HG03045 (cell line): ENCODE measurements around the gene PHKA1.
"Not testable (repeated sequence)": the region's sequence is repeated elsewhere in the genome, so short reads cannot be mapped to it uniquely, and the experiment has no call there.

Experiments used
- ATAC-seq: cut with Tn5 transposase; IDR thresholded peaks from one replicate; pipeline ENCODE4 v1.9.1; 2021; ENCODE audit warnings: mild to moderate bottlenecking, moderate library complexity; ENCODE audit not compliant: unreplicated experiment

Gene PHKA1

DNA sequence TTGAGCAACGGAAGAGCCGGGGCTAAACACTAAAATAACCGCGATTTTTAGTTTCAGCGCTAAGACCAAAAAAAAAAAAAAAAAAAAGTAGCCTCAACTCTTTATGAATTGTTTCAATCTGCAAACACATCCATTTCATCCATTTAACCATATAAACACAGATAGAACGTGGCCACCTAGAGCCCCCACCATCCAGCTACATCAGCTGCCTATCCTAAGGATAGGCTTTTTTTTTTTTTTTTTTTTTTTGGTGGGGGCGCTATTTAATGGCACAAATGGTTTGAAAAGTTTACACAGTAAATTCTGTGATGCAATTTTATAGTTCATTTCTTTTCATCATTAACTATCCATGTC lies 141.0 kb downstream of the PHKA1 start:
- ATAC-seq, result peak; percentile 36

- peak; percentile 99 for ATAC-seq
Observed at GRCh38 chrX:72572248-72573157, 141.6 kb downstream of the PHKA1 start, which contains the start of gene HDAC8. HDAC8 (minus strand) TSS chrX:72572843; CDS start chrX:72572761, 82 bp downstream.

DNA sequence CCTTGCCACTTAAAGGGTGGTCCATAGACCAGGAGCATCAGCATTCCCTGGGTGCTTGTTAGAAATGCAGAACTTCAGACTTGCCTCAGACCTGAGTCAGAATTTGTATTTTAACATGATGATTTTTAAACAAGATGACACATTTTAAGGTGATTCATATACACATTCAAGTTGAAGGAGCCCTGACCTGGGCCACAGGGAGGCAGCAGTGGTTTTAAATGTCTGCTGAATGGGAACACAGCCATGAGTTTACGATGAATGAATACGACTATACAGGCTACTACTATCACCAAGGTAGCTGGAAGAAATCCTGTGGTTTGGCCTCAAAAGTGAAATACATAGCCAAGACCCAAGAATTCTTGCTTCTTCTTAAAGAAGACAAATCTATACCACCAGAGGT lies 144.3 kb downstream of the PHKA1 start:
- no peak for ATAC-seq

GRCh38 chrX:72568406-72569092 lies 145.6 kb downstream of the PHKA1 start:
- ATAC-seq, result no peak

DNA sequence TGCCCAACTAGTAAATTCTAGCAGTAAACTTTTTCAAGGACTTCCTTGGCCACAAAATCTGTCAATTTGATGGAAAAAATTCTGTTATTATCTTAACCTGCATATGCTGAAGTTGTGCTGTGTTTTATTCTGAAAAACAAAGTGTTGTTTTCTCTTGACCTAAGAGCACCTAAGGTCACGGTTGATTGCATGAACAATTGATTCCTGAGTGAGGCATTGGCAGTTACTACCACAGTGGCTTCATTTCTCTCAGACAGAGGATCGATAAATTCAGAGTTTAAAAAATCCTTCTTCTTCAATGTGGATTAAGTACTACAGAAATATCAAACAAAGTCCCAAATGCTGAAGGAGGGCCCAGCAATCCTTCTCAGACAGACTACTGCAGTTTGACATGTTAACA lies 147.7 kb downstream of the PHKA1 start:
- ATAC-seq, result no peak

- ATAC-seq, result not testable (repeated sequence)
Observed at GRCh38 chrX:72559655-72560054, 154.5 kb downstream of the PHKA1 start.

GRCh38 chrX:72554448-72555140 lies 159.5 kb downstream of the PHKA1 start:
- ATAC-seq, result no peak

DNA sequence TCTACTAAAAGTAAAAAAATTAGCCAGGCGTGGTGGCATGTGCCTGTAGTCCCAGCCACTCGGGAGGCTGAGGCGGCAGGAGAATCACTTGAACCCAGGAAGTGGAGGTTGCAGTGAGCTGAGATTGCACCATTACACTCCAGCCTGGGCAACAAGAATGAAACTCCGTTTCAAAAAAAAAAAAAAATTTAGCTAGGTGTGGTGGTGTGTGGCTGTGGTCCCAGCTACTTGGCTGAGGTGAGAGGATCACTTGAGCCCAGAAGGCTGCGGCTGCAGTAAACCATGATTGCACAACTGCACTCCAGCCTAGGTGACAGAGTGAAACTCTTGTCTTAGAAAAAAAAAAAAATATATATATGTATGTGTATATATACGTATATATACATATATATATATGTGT lies 161.7 kb downstream of the PHKA1 start:
- ATAC-seq, result not testable (repeated sequence)

DNA sequence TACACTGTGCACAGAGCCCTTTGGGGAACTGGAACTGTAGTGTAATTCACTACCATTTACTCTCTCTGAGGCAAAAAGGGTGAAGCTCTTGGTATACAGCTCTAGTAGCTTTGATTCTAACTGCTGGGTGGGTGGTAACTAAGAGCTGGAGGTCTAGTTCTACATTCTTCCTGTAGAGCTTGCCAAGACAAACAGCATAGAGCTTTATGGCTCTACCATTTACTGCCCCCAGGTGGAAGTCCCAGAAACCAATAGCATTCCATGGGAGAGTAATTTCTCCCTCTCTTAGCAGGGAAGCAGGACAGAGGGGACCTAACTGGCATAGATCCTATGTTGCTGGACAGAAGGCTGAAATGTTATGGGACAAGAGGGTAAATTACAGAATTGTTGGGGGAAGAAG lies 168.1 kb downstream of the PHKA1 start:
- ATAC-seq, result no peak

DNA sequence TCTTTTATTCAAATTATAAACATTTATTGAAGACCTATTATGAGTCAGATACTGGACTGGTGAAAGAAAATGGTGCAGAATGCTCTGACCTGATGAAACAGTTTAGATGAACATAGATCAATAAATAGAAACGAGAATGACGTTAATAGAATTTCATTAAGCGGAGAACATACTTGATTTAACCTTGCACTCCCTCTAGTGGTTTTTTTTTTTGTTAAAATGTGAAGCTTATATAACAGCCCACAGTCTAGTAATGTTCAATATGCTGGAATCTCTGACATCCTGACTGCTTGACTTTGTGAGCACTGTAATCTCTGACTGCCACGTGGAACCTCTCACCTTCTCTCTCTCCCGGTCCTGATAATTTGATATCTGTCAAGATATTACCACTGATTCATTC lies 173.8 kb downstream of the PHKA1 start:
- ATAC-seq, result no peak

GRCh38 chrX:72539822-72540221 lies 174.3 kb downstream of the PHKA1 start:
- ATAC-seq, result no peak

DNA sequence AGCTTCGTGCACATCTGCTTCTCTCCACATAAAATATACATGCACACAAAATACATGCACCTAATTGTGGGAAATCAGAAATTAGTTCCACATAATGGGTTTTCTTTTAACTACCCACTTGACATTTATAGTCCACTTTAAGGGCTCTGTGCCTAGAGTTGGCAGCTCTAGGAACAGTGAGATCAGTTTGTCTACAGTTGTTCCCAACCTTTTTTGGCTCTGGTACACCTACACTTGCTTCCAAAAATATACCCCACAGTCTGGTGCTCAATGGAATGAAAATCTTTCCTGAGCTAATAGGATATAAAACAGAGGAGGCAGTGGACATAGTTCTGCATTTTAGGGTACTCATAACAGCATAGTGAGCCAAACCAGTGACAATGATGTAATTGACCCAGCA lies 177.6 kb downstream of the PHKA1 start:
- ATAC-seq, result no peak

GRCh38 chrX:72532366-72532765 lies 181.7 kb downstream of the PHKA1 start:
- no peak for ATAC-seq
